Measurements from ENCODE around the gene C2orf42.

Gene C2orf42

DNA sequence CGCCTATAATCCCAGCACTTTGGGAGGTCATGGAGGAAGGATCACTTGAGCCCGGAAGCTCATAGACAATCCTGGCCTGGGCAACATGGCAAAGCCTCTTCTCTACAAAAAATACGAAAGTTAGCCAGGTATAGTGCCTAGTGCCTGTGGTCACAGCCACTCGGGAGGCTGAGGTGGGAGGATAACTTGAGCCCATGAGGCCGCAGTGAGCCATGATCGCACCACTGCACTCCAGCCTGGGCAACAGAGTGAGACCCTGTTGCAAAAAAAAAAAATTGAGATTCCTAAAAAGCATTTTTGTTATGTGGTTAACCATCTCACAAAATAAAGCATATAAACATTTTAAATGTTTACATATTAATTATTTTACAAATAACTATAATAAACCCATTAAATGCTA is 89.6 kb downstream of the C2orf42 start:
- ChIA-PET CTCF (no interaction called here), POLR2A (interaction anchor here (1.0 kb wide), 1 partner anchor 23 kb away, joined by 3 read pairs; no protein-coding TSS in a partner anchor)
- TF ChIP-seq, protein P1, sequence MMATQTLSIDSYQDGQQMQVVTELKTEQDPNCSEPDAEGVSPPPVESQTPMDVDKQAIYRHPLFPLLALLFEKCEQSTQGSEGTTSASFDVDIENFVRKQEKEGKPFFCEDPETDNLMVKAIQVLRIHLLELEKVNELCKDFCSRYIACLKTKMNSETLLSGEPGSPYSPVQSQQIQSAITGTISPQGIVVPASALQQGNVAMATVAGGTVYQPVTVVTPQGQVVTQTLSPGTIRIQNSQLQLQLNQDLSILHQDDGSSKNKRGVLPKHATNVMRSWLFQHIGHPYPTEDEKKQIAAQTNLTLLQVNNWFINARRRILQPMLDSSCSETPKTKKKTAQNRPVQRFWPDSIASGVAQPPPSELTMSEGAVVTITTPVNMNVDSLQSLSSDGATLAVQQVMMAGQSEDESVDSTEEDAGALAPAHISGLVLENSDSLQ (IDR thresholded peaks at IDR 0.05) = no peak
- no peak for TF ChIP-seq HDGF (IDR thresholded peaks at IDR 0.05; ENCODE audit: borderline replicate concordance)
- TF ChIP-seq CTBP1 (IDR thresholded peaks at IDR 0.05; ENCODE audit: borderline replicate concordance) = no peak
- TF ChIP-seq FOXK2 (IDR thresholded peaks at IDR 0.05) = no peak
- no peak for TF ChIP-seq ELF4 (IDR thresholded peaks at IDR 0.05)
- TF ChIP-seq FOXM1 (IDR thresholded peaks at IDR 0.05; ENCODE audit: borderline replicate concordance) = no peak
- no peak for TF ChIP-seq FOXA1 (IDR thresholded peaks at IDR 0.05)
- no peak for TF ChIP-seq LEF1 (IDR thresholded peaks at IDR 0.05; ENCODE audit: borderline replicate concordance)
- no peak for TF ChIP-seq NFRKB (IDR thresholded peaks at IDR 0.05)
- TF ChIP-seq ZNF384 (IDR thresholded peaks at IDR 0.05) = no peak
- no peak for TF ChIP-seq SUZ12 (IDR thresholded peaks at IDR 0.05)
- no peak for TF ChIP-seq SP1 (IDR thresholded peaks at IDR 0.05)
- TF ChIP-seq ARNT (IDR thresholded peaks at IDR 0.05) = no peak
- no peak for TF ChIP-seq L3MBTL2 (conservative IDR thresholded peaks at IDR 0.05)
- no peak for TF ChIP-seq BHLHE40 (IDR thresholded peaks at IDR 0.05; ENCODE audit: borderline replicate concordance)
- DNase-seq (ENCODE audit: extremely low spot score) = no peak

Data from HEK293T (cell line).